ENCODE measurements around the gene TMEM143. TPM values are rescaled to one million over a fixed set of nuclear protein-coding genes. Genes with fewer than 3 reads are reported as not detected.

Gene TMEM143
- total RNA-seq, 6 donors from 2014 or later = 4.7 to 34.6 (median 16.6) TPM

DNA sequence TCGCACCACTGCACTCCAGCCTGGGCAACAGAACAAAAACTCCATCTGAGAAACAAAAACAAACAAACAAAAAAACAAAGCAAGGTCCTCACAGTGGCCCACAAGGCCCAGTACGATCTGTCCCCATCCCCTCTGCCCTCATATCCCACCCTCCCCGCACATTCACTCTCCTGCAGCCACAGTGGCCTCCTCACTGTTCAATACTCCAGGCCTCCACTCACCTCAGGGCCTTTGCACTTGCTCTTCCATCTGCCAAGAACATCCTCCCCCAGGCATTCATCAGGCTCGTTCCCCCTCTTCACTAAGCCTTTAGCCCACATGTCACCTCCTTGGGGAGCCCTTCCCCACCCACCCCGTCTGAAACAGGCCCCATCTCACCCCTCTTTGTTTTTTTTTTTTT lies 4.6 kb downstream of the TMEM143 start:
- ATAC-seq (ENCODE audit: low FRiP score in 2 of 2) = no peak
- TF ChIP-seq POLR2A (IDR thresholded peaks at IDR 0.05) = no peak
- TF ChIP-seq, protein P1, sequence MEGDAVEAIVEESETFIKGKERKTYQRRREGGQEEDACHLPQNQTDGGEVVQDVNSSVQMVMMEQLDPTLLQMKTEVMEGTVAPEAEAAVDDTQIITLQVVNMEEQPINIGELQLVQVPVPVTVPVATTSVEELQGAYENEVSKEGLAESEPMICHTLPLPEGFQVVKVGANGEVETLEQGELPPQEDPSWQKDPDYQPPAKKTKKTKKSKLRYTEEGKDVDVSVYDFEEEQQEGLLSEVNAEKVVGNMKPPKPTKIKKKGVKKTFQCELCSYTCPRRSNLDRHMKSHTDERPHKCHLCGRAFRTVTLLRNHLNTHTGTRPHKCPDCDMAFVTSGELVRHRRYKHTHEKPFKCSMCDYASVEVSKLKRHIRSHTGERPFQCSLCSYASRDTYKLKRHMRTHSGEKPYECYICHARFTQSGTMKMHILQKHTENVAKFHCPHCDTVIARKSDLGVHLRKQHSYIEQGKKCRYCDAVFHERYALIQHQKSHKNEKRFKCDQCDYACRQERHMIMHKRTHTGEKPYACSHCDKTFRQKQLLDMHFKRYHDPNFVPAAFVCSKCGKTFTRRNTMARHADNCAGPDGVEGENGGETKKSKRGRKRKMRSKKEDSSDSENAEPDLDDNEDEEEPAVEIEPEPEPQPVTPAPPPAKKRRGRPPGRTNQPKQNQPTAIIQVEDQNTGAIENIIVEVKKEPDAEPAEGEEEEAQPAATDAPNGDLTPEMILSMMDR (IDR thresholded peaks at IDR 0.05) = no peak
- TF ChIP-seq EP300 (IDR thresholded peaks at IDR 0.05) = no peak
- TF ChIP-seq POLR2AphosphoS5 (IDR thresholded peaks at IDR 0.05) = no peak
- no peak overlapping the region for H3K27ac ChIP-seq
- peaks cover 0 to 10% (median 5%) of the 10 kb centered on the region in 4 donors for H3K4me1 ChIP-seq
- H3K36me3 ChIP-seq = peaks cover 0 to 5% (median 0%) of the 10 kb centered on the region in 4 donors
- no peak overlapping the region for H3K4me3 ChIP-seq
- H3K9me3 ChIP-seq = no peaks in the 10 kb centered on the region
- 92 to 93% methylated on average over 5 of the region's 5 CpGs for WGBS, 2 donors
- H3K27me3 ChIP-seq = no peaks in the 10 kb centered on the region
- DNase-seq = no peak

DNA sequence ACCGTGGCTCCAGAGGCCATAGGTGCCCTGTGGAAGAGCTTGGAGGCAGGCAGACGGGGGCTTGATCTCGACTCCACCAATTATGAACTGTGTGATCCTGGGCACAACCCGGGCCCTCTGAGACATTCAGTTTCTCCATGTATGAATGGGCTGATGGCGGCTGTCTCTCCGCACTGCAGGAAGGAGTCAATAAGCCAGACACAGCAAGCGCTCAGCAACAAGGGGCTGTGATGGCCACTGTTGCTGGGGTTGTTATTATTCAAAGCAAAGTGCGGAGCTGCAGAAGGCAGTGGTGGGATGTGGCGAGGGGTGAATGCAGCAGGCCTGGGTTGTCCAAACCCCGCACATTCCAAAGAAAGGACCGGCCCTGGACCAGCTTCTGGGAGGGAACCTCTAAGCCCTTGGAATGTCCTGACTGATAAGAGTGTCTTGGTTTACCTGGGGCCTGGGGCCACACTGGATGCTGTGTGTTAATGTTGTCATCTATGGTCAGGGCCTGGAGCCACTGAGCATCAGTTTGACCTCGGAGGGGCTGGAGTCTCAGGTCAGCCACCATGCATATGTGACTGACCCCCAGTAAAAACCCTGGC lies 8.3 kb downstream of the TMEM143 start:
- Histone ChIP-seq H3K4me3 (no peak overlapping the region), H3K36me3 (peaks cover 0 to 5% (median 0%) of the 10 kb centered on the region in 4 donors), H3K9me3 (no peaks in the 10 kb centered on the region), H3K27me3 (no peaks in the 10 kb centered on the region), H3K4me1 (no peaks in the 10 kb centered on the region), H3K27ac (no peak overlapping the region)
- TF ChIP-seq, protein P1 (IDR thresholded peaks at IDR 0.05) = no peak
- no peak for TF ChIP-seq EP300 (IDR thresholded peaks at IDR 0.05)
- no peak for TF ChIP-seq POLR2A (IDR thresholded peaks at IDR 0.05)
- no peak for TF ChIP-seq POLR2AphosphoS5 (IDR thresholded peaks at IDR 0.05)
- no peak for ATAC-seq (ENCODE audit: low FRiP score in 2 of 2)
- no peak for DNase-seq
- WGBS, 2 donors = 89 to 91% methylated on average over 11 to 12 of the region's 12 CpGs

DNA sequence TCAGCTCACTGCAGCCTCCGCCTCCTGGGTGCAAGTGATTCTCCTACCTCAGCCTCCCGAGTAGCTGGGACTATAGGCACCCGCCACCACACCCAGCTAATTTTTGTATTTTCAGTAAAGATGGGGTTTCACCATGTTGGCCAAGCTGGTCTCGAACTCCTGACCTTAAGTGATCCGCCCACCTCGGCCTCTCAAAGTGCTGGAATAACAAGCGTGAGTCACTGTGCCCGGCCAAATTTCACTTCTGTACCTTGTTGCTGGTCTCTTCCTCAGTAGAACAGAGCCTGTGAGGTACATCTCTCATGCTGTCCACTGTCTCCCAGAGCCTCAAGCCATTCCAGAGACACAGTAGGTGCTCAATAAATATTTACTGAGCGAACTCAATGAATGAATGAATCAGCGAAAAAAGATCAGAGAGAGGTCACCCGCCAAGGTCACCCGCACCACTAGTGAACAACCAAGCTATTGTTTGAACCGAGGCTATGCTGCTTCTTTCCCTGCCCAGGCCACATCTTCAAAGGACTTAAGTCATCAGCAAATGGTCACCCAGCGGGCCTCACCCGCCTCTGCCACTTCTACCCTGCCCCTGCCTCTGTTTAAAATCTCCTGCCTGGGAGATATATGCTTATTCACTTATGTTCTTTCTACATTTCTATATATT lies 9.3 kb downstream of the TMEM143 start:
- H3K4me1 ChIP-seq = no peaks in the 10 kb centered on the region
- H3K36me3 ChIP-seq = no peaks in the 10 kb centered on the region
- WGBS, 2 donors = 85 to 88% methylated on average over 15 of the region's 15 CpGs
- no peak overlapping the region for H3K4me3 ChIP-seq
- H3K9me3 ChIP-seq = no peaks in the 10 kb centered on the region
- no peak overlapping the region for H3K27ac ChIP-seq
- no peak for DNase-seq
- TF ChIP-seq POLR2AphosphoS5 (IDR thresholded peaks at IDR 0.05) (no peak), EP300 (IDR thresholded peaks at IDR 0.05) (no peak), POLR2A (IDR thresholded peaks at IDR 0.05) (no peak)
- TF ChIP-seq, protein P1 (IDR thresholded peaks at IDR 0.05) = no peak
- ATAC-seq (ENCODE audit: low FRiP score in 2 of 2) = no peak
- H3K27me3 ChIP-seq = no peaks in the 10 kb centered on the region

DNA sequence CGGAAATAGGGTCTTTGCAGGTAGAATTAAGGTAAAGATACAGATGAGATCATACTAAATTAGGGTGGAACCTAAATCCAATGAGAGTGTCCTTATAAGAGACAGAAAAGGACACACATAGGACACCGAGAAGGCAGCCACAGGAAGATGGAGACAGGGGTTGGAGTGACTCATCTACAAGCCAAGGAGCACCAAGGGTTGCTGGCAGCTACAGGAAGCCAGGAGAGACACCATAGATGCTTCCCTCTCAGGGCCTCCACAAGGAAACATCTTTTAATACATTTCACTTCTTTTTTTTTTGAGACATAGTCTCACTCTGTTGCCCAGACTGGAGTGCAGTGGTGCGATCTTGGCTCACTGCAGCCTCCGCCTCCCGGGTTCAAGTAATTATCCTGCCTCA lies 10.1 kb downstream of the TMEM143 start:
- Histone ChIP-seq H3K27ac (no peak overlapping the region), H3K4me3 (no peak overlapping the region), H3K27me3 (no peaks in the 10 kb centered on the region), H3K9me3 (no peaks in the 10 kb centered on the region), H3K36me3 (no peaks in the 10 kb centered on the region), H3K4me1 (no peaks in the 10 kb centered on the region)
- ATAC-seq (ENCODE audit: low FRiP score in 2 of 2) (no peak), DNase-seq (no peak)
- TF ChIP-seq, protein P1 (IDR thresholded peaks at IDR 0.05) = no peak
- TF ChIP-seq EP300 (IDR thresholded peaks at IDR 0.05) (no peak), POLR2A (IDR thresholded peaks at IDR 0.05) (no peak), POLR2AphosphoS5 (IDR thresholded peaks at IDR 0.05) (no peak)
- 84 to 91% methylated on average over 5 of the region's 5 CpGs for WGBS, 2 donors

Data from upper lobe of left lung (tissue), 6 donors.